HG02759 (cell line): ENCODE measurements around the gene FUZ.
A peak's percentile ranks its signal among the peaks of the same experiment; 100 is the strongest.

ENCODE experiments used
- ATAC-seq: cut with Tn5 transposase; IDR thresholded peaks from one replicate; pipeline ENCODE4 v1.9.1; 2021; ENCODE audit warnings: mild to moderate bottlenecking, moderate library complexity; ENCODE audit not compliant: unreplicated experiment

FUZ gene

GRCh38 chr19:49851456-49852259 lies 38.6 kb upstream of the FUZ start:
- peak; percentile 10 for ATAC-seq

- peak; percentile 76 for ATAC-seq
These were observed 37.6 kb upstream of the FUZ start, which contains the start of gene PTOV1 for GRCh38 chr19:49850487-49851342. TSS of gene PTOV1 (plus strand) at chr19:49851159.

DNA sequence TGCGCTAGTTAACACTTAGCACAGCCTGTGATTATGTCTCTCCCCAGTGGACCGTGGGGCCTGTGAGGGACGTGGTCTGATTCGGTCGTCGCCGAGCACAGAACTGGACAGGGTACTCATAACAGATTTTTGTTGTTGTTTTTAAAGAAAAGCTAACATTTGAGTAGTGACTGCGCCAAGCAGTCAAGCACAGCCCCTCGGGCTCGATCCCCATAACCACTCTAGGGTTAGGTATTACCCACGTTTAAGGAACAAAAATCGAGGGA lies 37.1 kb upstream of the FUZ start:
- ATAC-seq, result peak; percentile 2

DNA sequence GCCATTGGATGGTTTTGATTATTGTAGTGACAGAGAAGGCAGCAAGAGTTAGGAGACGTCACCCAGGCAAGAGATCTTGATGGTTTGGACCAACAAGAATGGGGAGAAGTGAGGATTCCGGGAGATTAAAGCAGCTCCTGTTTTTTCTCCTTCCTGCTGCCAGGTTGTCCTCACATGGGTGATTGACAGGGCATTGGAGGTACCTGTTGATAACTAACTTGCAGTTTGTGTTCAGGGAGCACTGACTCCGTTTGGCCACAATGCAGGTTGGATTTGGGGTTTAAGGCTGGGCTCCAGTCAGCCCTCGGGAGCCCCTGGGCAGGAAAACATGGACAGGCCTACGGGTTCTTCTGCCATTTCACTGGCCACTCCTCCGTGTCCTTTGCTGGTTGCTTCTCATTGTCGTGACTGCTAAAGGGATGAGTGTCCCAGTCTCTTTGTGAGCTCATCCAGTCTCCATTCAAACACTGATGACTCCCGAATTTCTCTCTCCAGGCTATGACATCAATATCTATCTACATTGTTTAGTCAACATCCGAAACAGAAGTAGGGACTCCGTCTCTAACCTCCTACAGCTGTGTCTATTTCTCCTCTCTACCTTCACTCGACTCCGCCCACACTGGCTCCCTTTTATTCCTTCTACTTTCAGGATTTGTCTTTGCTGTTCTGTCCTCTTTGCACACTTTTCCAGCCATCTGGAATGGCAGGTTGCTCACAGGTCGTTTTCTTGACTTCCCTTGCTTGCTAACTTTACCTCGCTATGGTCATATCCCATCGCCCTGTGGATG lies 36.5 kb upstream of the FUZ start:
- no peak for ATAC-seq

GRCh38 chr19:49848938-49849337 lies 35.8 kb upstream of the FUZ start:
- no peak for ATAC-seq

GRCh38 chr19:49847731-49848696 lies 34.9 kb upstream of the FUZ start:
- ATAC-seq, result no peak

DNA sequence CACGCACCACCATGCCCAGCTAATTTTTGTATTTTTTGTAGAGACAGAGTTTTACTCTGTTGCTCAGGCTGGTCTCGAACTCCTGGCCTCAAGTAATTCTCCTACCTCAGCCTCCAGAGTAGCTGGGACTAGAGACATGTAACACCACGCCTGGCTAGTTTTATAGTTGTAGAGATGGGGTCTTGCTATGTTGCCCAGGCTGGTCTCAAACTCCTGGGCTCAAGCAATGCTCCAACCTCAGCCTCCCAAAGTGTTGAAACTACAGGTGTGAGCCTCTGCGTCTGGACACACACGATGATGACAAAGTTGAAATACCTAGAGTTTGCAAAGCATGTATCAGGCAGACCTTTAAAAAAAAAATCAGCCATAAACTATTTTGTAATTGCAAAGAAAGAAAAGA lies 33.3 kb upstream of the FUZ start:
- ATAC-seq, result no peak

DNA sequence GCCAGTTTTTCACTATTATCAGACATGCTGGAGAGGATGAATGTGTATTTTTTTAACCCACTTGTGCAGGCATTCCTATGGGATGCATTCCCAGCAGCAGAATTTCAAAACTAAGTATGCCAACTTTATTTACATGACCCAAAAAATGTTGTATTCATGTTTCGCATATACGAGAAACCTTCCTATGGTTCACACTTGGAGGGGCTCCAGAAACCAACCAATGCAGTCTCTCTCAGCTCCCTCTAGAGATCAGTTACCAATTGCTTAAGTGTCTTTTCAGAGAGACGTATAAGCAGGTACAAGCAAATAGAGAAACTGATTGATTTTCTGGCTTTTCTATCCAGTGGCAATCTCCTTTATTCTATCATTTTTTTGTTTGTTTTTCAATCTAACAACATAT lies 32.3 kb upstream of the FUZ start:
- ATAC-seq, result no peak

GRCh38 chr19:49844138-49845095 lies 31.3 kb upstream of the FUZ start:
- ATAC-seq, result no peak

DNA sequence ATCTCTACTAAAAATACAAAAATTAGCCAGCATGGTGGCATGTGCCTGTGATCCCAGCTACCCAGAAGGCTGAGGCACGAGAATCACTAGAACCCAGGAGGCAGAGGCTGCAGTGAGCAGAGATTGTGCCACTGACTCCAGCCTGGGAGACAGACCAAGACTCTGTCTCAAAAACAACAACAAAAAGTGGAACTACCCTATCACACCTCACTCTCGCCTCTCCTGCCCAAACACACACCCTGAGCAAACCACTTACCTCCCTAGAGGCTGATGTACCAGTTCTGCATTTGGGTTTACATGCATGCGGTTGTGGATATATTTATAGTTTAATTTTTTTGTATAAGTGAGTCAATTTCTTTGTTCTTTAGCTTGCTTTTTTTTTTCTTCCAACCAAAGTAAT lies 30.2 kb upstream of the FUZ start:
- ATAC-seq, result no peak

GRCh38 chr19:49840736-49841249 lies 27.7 kb upstream of the FUZ start:
- ATAC-seq, result no peak

DNA sequence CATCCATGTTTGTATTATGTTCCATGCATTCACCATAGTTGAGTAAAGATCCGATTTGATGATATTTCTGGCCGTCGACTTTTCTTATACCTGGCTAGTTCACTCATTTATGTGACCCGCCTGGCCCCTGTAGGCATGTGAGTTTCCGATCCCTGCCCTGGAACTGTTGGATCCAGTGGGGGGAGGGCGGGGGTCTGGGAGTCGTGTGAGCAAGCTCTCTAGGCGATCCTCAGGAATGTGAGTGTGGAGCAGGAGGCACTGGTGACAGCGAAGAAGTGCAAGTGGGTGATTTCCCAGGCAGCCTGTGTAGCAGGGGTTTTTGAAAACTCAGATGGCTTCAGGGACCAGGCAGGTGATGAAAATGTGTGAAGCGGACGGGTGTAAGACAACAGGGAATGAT lies 27.2 kb upstream of the FUZ start:
- ATAC-seq, result no peak

DNA sequence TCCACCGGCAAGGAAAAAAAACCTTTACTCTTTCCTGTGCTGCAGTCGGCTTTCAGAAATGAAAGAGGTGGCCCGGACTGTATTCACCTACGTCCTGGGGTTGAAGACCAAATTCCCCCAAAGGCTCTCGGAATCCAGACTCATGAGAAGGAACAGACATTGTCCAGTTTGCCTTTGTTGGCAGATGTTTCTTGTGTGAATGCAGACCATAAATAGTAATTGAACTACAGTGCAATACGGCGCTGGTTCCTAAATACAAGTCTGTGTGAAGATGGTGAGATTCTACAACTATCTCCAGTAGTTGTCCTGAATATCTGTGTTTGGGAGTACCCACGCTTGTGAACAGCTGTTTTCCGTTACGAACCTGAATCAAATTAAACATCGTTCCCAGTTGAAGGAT lies 26.6 kb upstream of the FUZ start:
- ATAC-seq, result no peak

GRCh38 chr19:49838885-49839588 lies 25.9 kb upstream of the FUZ start:
- no peak for ATAC-seq

DNA sequence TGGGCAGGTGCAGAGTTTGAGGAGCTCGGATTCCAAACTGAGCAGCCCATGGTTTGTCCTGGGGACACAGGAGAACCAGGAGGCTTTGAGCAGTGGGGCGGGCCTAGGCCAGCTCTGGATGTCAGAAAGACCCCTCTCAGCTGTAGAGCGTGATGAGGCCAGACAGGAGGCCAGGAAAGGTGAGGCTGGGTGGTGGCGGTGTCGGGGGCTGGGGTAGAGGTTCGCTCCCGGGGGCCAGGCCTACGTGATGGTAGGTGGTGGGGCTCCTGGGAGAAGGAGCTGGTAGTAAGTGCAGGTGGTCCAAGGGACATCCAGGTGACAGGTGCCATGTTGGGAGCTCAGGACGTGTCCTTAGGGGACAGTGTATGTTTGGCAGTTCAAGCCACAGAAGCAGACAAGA lies 24.3 kb upstream of the FUZ start:
- no peak for ATAC-seq

GRCh38 chr19:49837009-49837310 lies 23.9 kb upstream of the FUZ start:
- ATAC-seq, result no peak

GRCh38 chr19:49836176-49837008 lies 23.3 kb upstream of the FUZ start:
- no peak for ATAC-seq

- no peak for ATAC-seq
These were observed 22.5 kb upstream of the FUZ start for GRCh38 chr19:49835562-49835961.
